Inflammatory macrophage treated with lipopolysaccharide for 1 hour (primary cell): Measurements from ENCODE around the gene CCNL1.

Experiments
- DNase-seq, 2 donors: peaks; one replicate each; pipeline ENCODE4 v3.0.0-alpha.2; 2020 to 2022

CCNL1 gene

GRCh38 chr3:157145606-157146322, 14.2 kb downstream of the CCNL1 start:
- DNase-seq, result no peak

DNA sequence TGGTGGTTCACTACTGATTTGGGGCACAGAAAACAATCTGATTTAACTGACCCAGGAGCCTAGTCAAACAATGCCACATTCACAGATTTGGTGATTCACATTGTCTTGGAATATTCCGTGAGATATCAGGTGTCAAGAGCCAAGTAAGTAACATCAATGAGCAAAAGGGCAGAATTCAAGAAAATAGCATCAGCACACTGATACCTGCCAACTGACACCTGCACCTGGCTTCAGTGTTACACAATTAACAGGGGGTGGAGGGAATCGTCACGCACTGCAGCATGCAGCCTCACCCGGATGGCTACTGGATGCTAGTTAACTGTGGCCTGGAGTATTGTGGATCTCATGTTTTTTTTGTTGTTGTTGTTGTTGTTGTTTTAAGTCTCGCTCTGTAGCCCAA, 17.6 kb downstream of the CCNL1 start:
- DNase-seq, result no peak

- no peak for DNase-seq
These were observed 19.9 kb downstream of the CCNL1 start for GRCh38 chr3:157139938-157140534.

- DNase-seq, result peak; percentile 86 to 98
These were observed 23.1 kb downstream of the CCNL1 start for GRCh38 chr3:157136647-157137387.

- DNase-seq, result no peak
These were observed 24.1 kb downstream of the CCNL1 start for GRCh38 chr3:157135671-157136396.

GRCh38 chr3:157134620-157135191, 25.2 kb downstream of the CCNL1 start:
- DNase-seq, result no peak

DNA sequence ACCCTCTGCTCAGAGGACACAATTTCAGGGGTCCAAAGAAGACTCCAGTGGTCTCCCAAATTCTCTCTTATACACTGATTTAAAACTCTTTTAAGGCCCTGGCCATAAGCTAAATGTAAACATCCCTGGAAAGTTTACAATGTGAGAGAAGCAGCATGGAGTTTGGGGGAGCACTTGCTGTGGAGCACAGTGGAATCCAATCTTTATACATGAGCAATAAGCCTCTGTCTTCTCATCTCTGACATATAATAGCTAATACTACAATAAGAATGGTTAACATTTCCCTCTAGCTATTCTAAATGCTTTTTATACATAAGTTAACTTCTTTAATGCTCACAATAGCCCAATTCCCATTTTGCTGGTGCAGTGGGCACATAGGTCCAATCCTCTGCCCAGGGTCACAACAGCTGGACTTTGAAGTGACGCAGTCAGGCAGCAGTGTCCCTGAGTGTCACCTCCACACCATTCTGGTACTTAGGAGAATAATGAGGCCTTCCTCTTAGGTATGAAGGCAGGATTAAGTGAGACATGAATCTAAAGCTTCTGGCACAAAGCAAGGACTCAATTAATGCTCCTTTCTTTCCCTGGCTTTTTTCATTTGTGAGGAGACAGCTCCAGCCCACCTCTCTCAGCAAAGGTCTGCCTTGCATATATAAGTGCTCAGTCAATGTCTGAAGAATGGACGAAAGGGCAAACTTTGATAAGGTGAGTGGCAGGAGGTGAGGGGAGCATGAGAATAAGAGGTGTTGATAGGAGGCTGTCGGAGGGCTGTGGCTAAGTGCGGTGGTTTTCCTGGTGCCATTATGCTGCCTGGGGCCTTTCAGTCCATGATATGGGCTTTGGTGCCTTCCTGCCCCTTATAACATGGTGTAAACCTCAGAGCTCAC, 26.3 kb downstream of the CCNL1 start:
- no peak for DNase-seq

DNA sequence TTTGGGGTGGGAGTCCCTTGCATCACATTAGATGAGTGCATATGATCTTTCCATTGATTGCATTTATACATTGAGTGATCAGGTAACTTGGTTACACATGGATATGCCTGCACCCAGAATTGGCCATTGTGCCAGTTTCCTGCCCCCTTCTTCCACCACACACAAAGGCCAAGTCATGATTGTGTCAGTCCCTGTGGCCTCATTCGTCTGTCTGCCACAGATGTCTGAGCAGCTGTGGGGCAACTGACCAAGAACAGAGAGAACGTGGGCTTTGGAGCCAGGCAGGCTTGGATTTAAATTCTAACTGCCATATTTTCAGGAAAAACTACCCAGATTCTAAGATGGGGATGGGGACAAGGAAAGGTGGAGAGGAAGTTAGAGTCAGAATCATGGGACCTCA, 27.0 kb downstream of the CCNL1 start:
- peak in 1 of 2 donors; percentile 56 for DNase-seq

GRCh38 chr3:157132341-157132740, 27.6 kb downstream of the CCNL1 start:
- DNase-seq, result no peak

DNA sequence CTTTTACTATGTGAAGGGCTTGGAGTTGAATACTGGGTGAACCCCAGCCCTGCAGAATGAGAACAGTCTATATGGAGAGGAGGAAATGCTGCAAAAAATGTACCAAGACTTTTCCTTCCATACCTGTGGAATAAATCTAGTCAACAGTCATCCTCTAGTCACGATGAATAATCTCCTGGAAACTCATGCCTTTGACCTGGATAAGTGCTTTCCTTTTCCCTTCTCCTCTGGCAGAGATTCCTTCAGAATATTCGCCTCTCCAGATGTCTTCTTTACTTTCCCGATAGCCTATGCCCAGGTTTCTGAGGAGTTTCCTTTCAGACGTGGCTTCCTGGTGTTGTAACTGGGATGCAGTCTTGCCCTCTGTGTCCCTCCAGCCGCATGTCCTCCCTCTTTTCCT, 28.1 kb downstream of the CCNL1 start:
- no peak for DNase-seq

- peak; percentile 38 to 71 for DNase-seq
These were observed 29.3 kb downstream of the CCNL1 start for GRCh38 chr3:157130467-157131251.

DNA sequence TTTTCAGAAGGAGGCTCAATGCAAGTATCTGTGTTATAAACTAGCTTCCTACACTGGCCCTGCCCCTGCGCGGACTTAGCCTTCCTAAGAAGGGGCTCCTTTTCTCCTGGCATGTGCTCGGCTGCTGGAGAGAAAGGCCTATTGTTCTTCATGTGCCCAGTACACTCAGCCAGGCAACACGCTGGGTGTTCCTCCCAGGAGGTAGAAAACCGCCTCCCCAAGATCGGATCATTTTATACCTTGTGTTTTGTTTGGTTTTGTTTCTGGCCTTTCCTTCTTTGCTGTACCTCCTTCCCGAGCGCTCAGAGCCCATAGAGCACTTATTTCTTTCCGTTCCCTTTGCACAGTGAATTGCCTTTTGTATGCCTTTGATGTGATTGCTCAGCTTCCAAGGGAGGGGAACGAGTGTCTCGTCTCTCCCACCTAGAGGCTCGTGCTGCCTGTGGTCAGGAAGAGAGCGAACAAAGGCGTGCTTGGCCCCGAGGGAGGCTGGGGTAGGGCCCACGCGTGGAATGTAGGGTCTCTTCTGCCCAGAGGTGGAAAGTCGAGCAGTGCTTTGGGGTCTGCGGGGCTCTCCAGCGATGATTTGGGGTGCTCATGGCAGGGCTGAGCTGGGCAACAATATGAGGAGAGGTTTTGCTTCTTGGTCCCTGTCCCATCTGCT, 30.0 kb downstream of the CCNL1 start:
- DNase-seq, result no peak

DNA sequence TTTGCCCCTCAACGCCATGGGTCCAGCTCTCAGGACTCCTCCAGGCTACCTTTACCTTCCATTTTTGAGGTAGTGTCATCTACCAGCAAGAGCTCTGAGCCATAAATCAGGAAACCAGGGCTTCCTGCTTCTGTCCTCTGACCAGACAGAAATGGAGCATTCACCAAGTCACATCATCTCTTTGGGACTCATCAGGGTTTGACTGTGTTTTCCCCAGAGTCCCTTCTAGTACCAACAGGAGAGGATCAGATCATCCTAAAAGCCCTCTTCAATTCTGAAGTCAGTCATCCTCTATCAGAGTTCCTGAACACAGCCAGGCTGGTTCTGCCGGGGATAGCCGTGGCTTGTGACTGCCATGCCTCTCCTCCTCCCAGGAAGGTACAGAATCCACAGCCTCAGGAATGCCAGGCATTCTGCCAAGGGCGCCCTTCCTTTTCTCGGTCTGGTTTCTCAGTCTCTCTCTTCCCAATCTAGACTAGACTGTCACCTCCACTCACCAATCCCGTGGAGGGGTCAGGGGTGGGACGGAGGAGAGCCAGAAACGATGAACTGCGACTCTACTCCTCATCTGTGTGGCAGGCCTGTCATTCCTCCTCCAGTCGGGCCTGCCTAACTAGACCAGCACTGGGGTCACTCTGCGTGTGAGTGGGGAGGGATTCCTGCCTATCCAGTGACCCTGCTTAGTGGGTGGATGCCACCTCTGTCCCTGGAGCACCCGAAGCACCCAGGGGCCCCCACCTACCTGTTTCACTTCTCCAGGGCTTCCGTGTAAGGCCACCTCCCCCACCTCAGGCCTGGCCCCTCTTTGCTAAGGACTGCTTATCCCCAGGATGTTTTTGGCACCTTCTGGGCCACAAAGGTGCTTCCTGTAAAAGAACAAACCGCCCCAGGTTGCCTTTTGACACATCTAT, 30.9 kb downstream of the CCNL1 start:
- DNase-seq, result peak in 1 of 2 donors; percentile 50

DNA sequence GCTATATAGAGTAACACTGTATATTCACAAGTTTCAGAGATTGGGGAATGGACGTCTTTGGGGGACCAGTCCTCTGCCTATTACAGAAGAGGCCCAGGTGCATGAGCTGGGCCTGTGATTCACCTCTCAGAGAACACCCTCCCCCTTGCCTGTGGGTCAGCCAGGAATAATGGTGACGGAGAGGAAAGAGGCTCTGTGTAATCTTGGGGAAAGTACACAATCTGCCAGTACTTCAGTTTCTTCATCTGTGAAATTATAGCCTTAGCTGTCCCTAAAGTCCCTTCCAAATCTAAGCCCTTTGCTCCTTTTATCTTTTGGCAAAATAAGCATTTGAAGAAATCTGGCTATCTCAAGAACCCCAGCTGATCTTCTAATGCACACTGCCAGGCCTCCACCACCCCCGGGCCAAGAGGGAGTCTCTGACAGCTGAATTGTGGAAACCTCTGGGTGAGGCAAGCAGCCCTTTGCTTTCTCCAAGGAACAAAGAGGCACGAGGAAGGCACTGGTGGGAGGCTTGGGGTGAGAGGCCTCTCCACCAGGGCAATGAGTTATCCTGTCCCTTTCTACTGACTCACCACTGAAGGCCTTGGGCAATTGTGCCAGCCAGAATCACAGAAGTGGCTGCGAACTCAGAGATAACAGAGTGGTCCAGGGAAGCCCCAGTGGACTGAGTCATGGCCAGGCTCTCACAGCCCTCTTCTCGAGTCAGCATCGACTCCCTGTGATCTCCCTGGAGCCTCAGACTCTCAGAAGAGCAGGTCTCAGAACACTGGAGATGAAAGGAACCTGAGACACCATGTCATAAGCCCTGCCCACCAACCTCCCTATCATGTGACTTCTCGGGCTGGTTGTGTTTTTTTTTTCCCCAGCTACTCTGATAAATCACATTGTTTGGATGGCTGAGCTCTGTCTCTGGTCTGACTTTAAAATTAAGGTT, 31.8 kb downstream of the CCNL1 start:
- peak; percentile 87 to 100 for DNase-seq

GRCh38 chr3:157127268-157127667, 32.7 kb downstream of the CCNL1 start:
- DNase-seq, result no peak

GRCh38 chr3:157126365-157126764, 33.6 kb downstream of the CCNL1 start:
- DNase-seq, result no peak

GRCh38 chr3:157125101-157125500, 34.8 kb downstream of the CCNL1 start:
- no peak for DNase-seq

GRCh38 chr3:157123621-157124020, 36.3 kb downstream of the CCNL1 start:
- DNase-seq, result no peak
